Tibial nerve (tissue), 4 donors: Measurements from ENCODE around the gene MEIS2. TPM values are rescaled to one million over a fixed set of nuclear protein-coding genes. Genes with fewer than 3 reads are reported as not detected.

Experiments
- DNase-seq, 2 donors: peaks; one replicate each; pipeline ENCODE4 v3.0.0-alpha.2; 2019; ENCODE audit warnings: low spot score in 2 of 2
- H3K27ac ChIP-seq, 4 donors: fragments of 200-600 bp; sonication (generic) in 3 of 4; one replicate each; pipeline ENCODE4 v1.5.1; 2017 to 2019; ENCODE audit warnings: mild to moderate bottlenecking in 1 of 4
- H3K27me3 ChIP-seq, 2 donors: fragments of 200-600 bp; sonication (generic) in 1 of 2; one replicate each; pipeline versions ENCODE4 v1.5.1 to v1.6.0; 2017 to 2019
- H3K36me3 ChIP-seq, 3 donors: fragments of 200-600 bp; sonication (generic); one replicate each; pipeline ENCODE4 v1.5.1; 2018 to 2019
- H3K4me1 ChIP-seq, 4 donors: fragments of 200-600 bp; sonication (generic) in 3 of 4; one replicate each; pipeline ENCODE4 v1.5.1; 2017 to 2019
- H3K4me3 ChIP-seq, 4 donors: fragments of 200-600 bp; sonication (generic) in 3 of 4; one replicate each; pipeline ENCODE4 v1.5.1; 2017 to 2019; ENCODE audit warnings: mild to moderate bottlenecking in 1 of 4, moderate library complexity in 1 of 4
- H3K9me3 ChIP-seq, 4 donors: fragments of 200-600 bp; sonication (generic) in 3 of 4; one replicate each; pipeline ENCODE4 v1.5.1; 2017 to 2019
- CTCF ChIP-seq, 5 experiments: fragments of 200-600 bp in 3 of 5; fragments of 450-650 bp in 2 of 5; sonication (generic) in 3 of 5; IDR thresholded peaks; one replicate each; pipeline ENCODE4 v1.5.1; 2016 to 2019; ENCODE audit warnings: antibody characterized with exemption in 5 of 5, mild to moderate bottlenecking in 3 of 5, moderate library complexity in 2 of 5
- EP300 ChIP-seq, 2 donors: sonication (generic); formaldehyde crosslinking; IDR thresholded peaks; one replicate each; pipeline ENCODE4 v1.6.1; 2017; ENCODE audit warnings: antibody characterized with exemption in 2 of 2, mild to moderate bottlenecking in 1 of 2
- POLR2A ChIP-seq, 2 donors: fragments of 450-650 bp; IDR thresholded peaks; one replicate each; pipeline ENCODE4 v1.6.1; 2017; ENCODE audit warnings: antibody characterized with exemption in 2 of 2, mild to moderate bottlenecking in 2 of 2, moderate library complexity in 2 of 2
- WGBS, 2 donors: methylation state at CpG; one replicate each; pipeline ENCODE4 v1.1.5; 2018; 5-methylcytosine and 5-hydroxymethylcytosine counted together
- total RNA-seq, 4 donors: library from RNA; depleted of rRNA; stranded (reverse); fragments of >200 nt; gene quantifications; one replicate each; pipeline ENCODE4 v1.1.0, GENCODE V29; 2016

The MEIS2 gene
- total RNA-seq, 4 donors from 2014 or later, result 9.4 to 15.7 (median 14.3) TPM

DNA sequence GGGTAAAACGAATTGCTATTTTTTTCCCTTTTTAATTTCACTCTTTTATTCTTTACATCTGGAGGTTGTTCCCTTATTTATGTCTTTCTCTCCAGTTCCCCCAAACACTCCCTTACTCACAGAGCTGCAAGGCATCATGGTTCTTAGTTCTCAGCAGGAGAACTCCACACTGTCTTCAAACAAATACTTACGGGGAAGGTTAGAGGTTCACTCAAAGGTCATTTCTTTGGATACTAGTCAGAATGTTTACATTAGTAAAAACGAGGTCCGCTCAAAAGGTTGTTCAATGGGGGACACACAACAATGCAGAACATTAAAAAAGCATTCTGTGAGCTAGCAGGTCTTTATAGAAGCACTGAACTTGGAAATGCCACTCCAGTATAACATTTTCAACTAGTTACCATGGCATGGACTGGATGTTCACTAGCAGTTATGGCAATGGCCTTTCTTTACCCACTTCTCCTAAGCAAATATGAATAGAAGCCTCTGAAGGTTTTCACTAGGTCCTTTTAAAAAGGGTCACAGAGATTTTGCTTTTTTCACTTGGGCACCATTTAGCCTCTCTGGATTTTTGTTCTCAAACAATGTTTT lies 201.7 kb downstream of the MEIS2 start:
- 37 to 39% methylated on average over 4 of the region's 4 CpGs for WGBS, 2 donors
- DNase-seq, result no peak
- Histone ChIP-seq H3K4me1 (no peaks in the 10 kb centered on the region), H3K27me3 (no peaks in the 10 kb centered on the region), H3K9me3 (no peaks in the 10 kb centered on the region), H3K4me3 (no peak overlapping the region), H3K27ac (no peak overlapping the region), H3K36me3 (peaks cover 0 to 10% (median 0%) of the 10 kb centered on the region in 3 donors)
- TF ChIP-seq CTCF (IDR thresholded peaks at IDR 0.05), result no peak
- no peak for TF ChIP-seq POLR2A (IDR thresholded peaks at IDR 0.05)
- TF ChIP-seq EP300 (IDR thresholded peaks at IDR 0.05), result no peak

- no peaks in the 10 kb centered on the region for H3K27me3 ChIP-seq
- no peaks in the 10 kb centered on the region for H3K9me3 ChIP-seq
- no peaks in the 10 kb centered on the region for H3K4me1 ChIP-seq
- DNase-seq, result no peak
- no peak overlapping the region for H3K4me3 ChIP-seq
- WGBS, 2 donors, result 51 to 61% methylated on average over 3 of the region's 3 CpGs
- TF ChIP-seq EP300 (IDR thresholded peaks at IDR 0.05), result no peak
- TF ChIP-seq CTCF (IDR thresholded peaks at IDR 0.05), result no peak
- no peak for TF ChIP-seq POLR2A (IDR thresholded peaks at IDR 0.05)
- H3K27ac ChIP-seq, result no peak overlapping the region
- H3K36me3 ChIP-seq, result peaks cover 0 to 10% (median 0%) of the 10 kb centered on the region in 3 donors
Measured at GRCh38 chr15:36897834-36898233, 202.5 kb downstream of the MEIS2 start.

DNA sequence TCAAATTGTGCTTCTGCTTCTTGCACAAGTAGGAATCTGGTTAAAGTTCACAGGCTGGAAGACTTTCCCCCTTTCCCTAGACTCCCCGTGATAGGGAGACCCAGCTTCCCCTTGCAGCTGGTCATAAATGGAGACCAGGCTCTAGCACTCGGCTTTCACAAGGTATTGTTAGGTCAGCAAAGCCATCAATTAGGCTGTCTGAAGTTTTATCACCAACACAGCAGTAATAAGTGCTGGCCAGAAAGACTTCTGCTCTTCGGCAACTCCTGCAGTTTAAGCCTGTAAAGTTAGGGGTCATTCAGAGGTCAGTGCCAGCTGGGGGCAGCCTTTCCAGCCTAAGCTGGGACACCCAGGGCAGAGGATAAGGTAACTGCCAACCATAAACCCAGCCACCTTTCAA lies 203.4 kb downstream of the MEIS2 start:
- Histone ChIP-seq H3K36me3 (peaks cover 0 to 14% (median 0%) of the 10 kb centered on the region in 3 donors), H3K4me1 (no peaks in the 10 kb centered on the region), H3K27me3 (no peaks in the 10 kb centered on the region), H3K4me3 (no peak overlapping the region), H3K9me3 (no peaks in the 10 kb centered on the region), H3K27ac (no peak overlapping the region)
- no peak for DNase-seq
- no peak for TF ChIP-seq EP300 (IDR thresholded peaks at IDR 0.05)
- TF ChIP-seq CTCF (IDR thresholded peaks at IDR 0.05), result no peak
- no peak for TF ChIP-seq POLR2A (IDR thresholded peaks at IDR 0.05)
- 57 to 66% methylated on average over 3 of the region's 3 CpGs for WGBS, 2 donors

DNA sequence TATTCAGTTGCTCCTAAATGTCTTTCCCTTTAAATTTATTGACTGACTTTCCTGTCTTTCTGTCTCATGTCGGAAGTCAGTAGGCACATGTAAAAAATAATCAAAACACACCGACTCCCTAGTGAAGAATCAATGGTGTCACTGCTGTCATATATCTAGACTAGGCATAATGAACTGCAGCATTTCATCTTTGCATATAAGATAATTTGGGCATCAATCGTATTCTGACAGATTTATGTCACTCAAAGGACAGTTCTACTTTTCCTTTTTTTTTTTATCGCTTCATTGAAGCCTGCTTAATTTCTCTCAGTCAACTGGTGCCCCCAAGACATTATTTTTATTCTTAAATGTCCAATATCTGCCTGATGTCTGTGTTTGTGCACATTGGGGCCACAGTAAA lies 206.3 kb downstream of the MEIS2 start:
- no peaks in the 10 kb centered on the region for H3K9me3 ChIP-seq
- no peak overlapping the region for H3K27ac ChIP-seq
- no peak for TF ChIP-seq EP300 (IDR thresholded peaks at IDR 0.05)
- H3K4me3 ChIP-seq, result no peak overlapping the region
- H3K4me1 ChIP-seq, result no peaks in the 10 kb centered on the region
- H3K27me3 ChIP-seq, result peaks cover 0 to 21% of the 10 kb centered on the region in 2 donors
- DNase-seq, result no peak
- peaks cover 0 to 20% (median 0%) of the 10 kb centered on the region in 3 donors for H3K36me3 ChIP-seq
- 81 to 89% methylated on average over 4 of the region's 4 CpGs for WGBS, 2 donors

DNA sequence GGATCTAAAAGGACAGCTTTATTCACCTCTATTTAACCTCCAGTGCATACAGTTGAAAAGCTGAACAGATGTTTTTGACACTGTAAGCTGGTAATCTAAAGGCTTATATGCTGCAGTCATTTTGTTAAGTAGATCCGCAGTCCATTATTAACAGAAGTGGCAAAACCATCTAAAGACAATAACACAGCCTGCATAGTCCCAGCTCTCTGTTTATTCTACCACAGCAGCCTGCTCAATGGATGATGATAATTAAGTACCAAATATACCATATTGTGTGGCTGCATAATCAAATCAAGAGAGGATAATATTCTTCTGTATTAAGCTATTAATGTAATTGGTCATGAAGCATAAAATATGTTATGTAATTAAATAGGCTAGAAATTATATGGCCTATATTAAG lies 207.1 kb downstream of the MEIS2 start:
- H3K4me1 ChIP-seq, result peaks cover 0 to 4% (median 0%) of the 10 kb centered on the region in 4 donors
- H3K27me3 ChIP-seq, result peaks cover 0 to 29% of the 10 kb centered on the region in 2 donors
- H3K27ac ChIP-seq, result no peak overlapping the region
- H3K9me3 ChIP-seq, result no peaks in the 10 kb centered on the region
- no peak for TF ChIP-seq POLR2A (IDR thresholded peaks at IDR 0.05)
- no peak for TF ChIP-seq CTCF (IDR thresholded peaks at IDR 0.05)
- TF ChIP-seq EP300 (IDR thresholded peaks at IDR 0.05), result no peak
- WGBS, 2 donors, result 86 to 95% methylated on average over 1 of the region's 1 CpG
- H3K4me3 ChIP-seq, result no peak overlapping the region
- H3K36me3 ChIP-seq, result peaks cover 0 to 20% (median 0%) of the 10 kb centered on the region in 3 donors
- no peak for DNase-seq
